HCT116 (cell line): ENCODE data around the gene MGP. TPM values are rescaled to one million over a fixed set of nuclear protein-coding genes. Genes with fewer than 3 reads are reported as not detected.

Experiments
- ATAC-seq: fragments of 200-7000 bp; cut with Tn5 transposase; 2 replicates; pipeline ENCODE4 v1.9.1; 2020; ENCODE audit warnings: mild to moderate bottlenecking, moderate library complexity
- BruUV-seq: library from RNA; stranded (reverse); fragments of 400-500 nt; replicated peaks from 2 replicates; lab custom pipeline; 2021; lab: Mats Ljungman, UMichigan
- CTCF ChIA-PET: fragments of 300-600 bp; sonication (Branson Sonifier 250); formaldehyde crosslinking; loops from one replicate; lab custom pipeline; 2021; ENCODE audit warnings: antibody characterized with exemption; lab: Charles Lee
- POLR2A ChIA-PET: fragments of 300-600, 350-600 bp; sonication (Branson Sonifier 250); formaldehyde crosslinking; loops from one replicate; lab custom pipeline; 2021; ENCODE audit warnings: antibody characterized with exemption; lab: Charles Lee
- RAD21 ChIA-PET, 2 experiments: fragments of 300-600 bp; sonication (Branson Sonifier 250); formaldehyde crosslinking; loops; one replicate each; lab custom pipeline; 2023; ENCODE audit warnings: low total read pairs in 2 of 2; ENCODE audit not compliant: uncharacterized antibody in 2 of 2, unreplicated experiment in 2 of 2, low non-redundant PET in 1 of 2; lab: Charles Lee
- DNase-seq: peaks from one replicate; pipeline ENCODE4 v3.0.0-alpha.2; 2010; ENCODE audit warnings: low read depth, low spot score
- H2AFZ ChIP-seq: fragments of 200-600 bp; shearing (Covaris generic), sonication (generic); 2 replicates; pipeline ENCODE4 v1.6.1; 2017; ENCODE audit warnings: low read depth, mixed run types, mixed read lengths, antibody characterized with exemption, low read length; ENCODE audit not compliant: poor library complexity, severe bottlenecking
- H3K27ac ChIP-seq: 2 replicates; pipeline ENCODE4 v1.5.1; 2012; ENCODE audit warnings: low read depth, low read length
- H3K27me3 ChIP-seq: fragments of 200-600 bp; sonication (generic); 2 replicates; pipeline ENCODE4 v1.6.1; 2016; ENCODE audit warnings: mixed run types, low read length, mixed read lengths; ENCODE audit not compliant: insufficient read depth
- H3K36me3 ChIP-seq, 2 experiments: fragments of 200-500 bp in 1 of 2; fragments of 200-600 bp in 1 of 2; sonication (Bioruptor generic) in 1 of 2; sonication (generic) in 1 of 2; 2 replicates each; pipeline versions ENCODE4 v1.5.1 to v1.6.1; 2014 to 2016; ENCODE audit warnings: low read length in 2 of 2, inconsistent platforms in 1 of 2, mixed read lengths in 1 of 2, mixed run types in 1 of 2; ENCODE audit not compliant: insufficient read depth in 2 of 2, control insufficient read depth in 1 of 2
- H3K4me1 ChIP-seq, 2 experiments: fragments of 200-600 bp in 1 of 2; sonication (generic) in 1 of 2; 2 replicates each; pipeline versions ENCODE4 v1.5.1 to v1.6.1; 2012 to 2017; ENCODE audit warnings: low read length in 2 of 2, inconsistent platforms in 1 of 2, mild to moderate bottlenecking in 1 of 2, mixed read lengths in 1 of 2, mixed run types in 1 of 2, moderate library complexity in 1 of 2; ENCODE audit not compliant: insufficient read depth in 2 of 2, control insufficient read depth in 1 of 2
- H3K4me2 ChIP-seq: fragments of 200-600 bp; sonication (generic); 2 replicates; pipeline ENCODE4 v1.6.1; 2017; ENCODE audit warnings: mixed run types, low read length, mixed read lengths
- H3K4me3 ChIP-seq, 2 experiments: fragments of 200-600 bp in 1 of 2; sonication (generic) in 1 of 2; replicated peaks in 1 of 2; 2 replicates each; pipeline ENCODE4 v1.5.1; 2011 to 2016; ENCODE audit warnings: low read length in 2 of 2, control low read depth in 1 of 2, low read depth in 1 of 2, mild to moderate bottlenecking in 1 of 2, mixed read lengths in 1 of 2, mixed run types in 1 of 2
- H3K79me2 ChIP-seq: fragments of 200-600 bp; sonication (generic); 2 replicates; pipeline ENCODE4 v1.6.1; 2017; ENCODE audit warnings: mild to moderate bottlenecking, mixed run types, low read length, moderate library complexity, mixed read lengths; ENCODE audit not compliant: insufficient read depth
- H3K9ac ChIP-seq: fragments of 200-600 bp; sonication (generic); 2 replicates; pipeline ENCODE4 v1.6.1; 2016; ENCODE audit warnings: low read length, mixed read lengths
- H3K9me2 ChIP-seq: fragments of 200-600 bp; sonication (generic), shearing (Covaris generic); 2 replicates; pipeline ENCODE4 v1.6.1; 2017; ENCODE audit warnings: mixed run types, mild to moderate bottlenecking, moderate library complexity; ENCODE audit not compliant: insufficient read depth
- H3K9me3 ChIP-seq, 2 experiments: fragments of 200-500 bp in 1 of 2; fragments of 200-600 bp in 1 of 2; sonication (Bioruptor generic) in 1 of 2; sonication (generic) in 1 of 2; 2 replicates each; pipeline ENCODE4 v1.6.1; 2014 to 2017; ENCODE audit warnings: low read length in 2 of 2, mixed read lengths in 2 of 2, inconsistent platforms in 1 of 2, low read depth in 1 of 2, mild to moderate bottlenecking in 1 of 2, mixed run types in 1 of 2, moderate library complexity in 1 of 2; ENCODE audit not compliant: control insufficient read depth in 1 of 2, insufficient read depth in 1 of 2
- H4K20me1 ChIP-seq: fragments of 200-600 bp; sonication (generic), shearing (Covaris generic); 2 replicates; pipeline ENCODE4 v1.6.1; 2017; ENCODE audit warnings: mixed run types, mild to moderate bottlenecking, moderate library complexity; ENCODE audit not compliant: insufficient read depth
- CEBPB ChIP-seq: IDR thresholded peaks from 2 replicates; pipeline ENCODE4 v1.6.1; 2012; ENCODE audit warnings: low read depth
- EGR1 ChIP-seq: IDR thresholded peaks from 2 replicates; pipeline ENCODE4 v1.6.1; 2012; ENCODE audit warnings: low read depth
- ELF1 ChIP-seq: IDR thresholded peaks from 2 replicates; pipeline ENCODE4 v1.6.1; 2012; ENCODE audit warnings: low read depth, borderline replicate concordance
- EZH2 ChIP-seq: fragments of 200-600 bp; sonication (generic); IDR thresholded peaks from 2 replicates; pipeline ENCODE4 v1.6.1; 2017; ENCODE audit warnings: antibody characterized with exemption, mixed run types
- FOSL1 ChIP-seq: IDR thresholded peaks from 2 replicates; pipeline ENCODE4 v1.6.1; 2012; ENCODE audit warnings: low read depth
- JUND ChIP-seq: IDR thresholded peaks from 2 replicates; pipeline ENCODE4 v1.6.1; 2012
- POLR2AphosphoS5 ChIP-seq: IDR thresholded peaks from 2 replicates; pipeline ENCODE4 v1.6.1; 2011; ENCODE audit warnings: mild to moderate bottlenecking, low read depth, low read length, moderate library complexity
- RAD21 ChIP-seq: IDR thresholded peaks from 2 replicates; pipeline ENCODE4 v1.6.1; 2012; ENCODE audit warnings: low read depth, mild to moderate bottlenecking
- SIN3A ChIP-seq: IDR thresholded peaks from 2 replicates; pipeline ENCODE4 v1.6.1; 2012; ENCODE audit warnings: low read depth
- SP1 ChIP-seq: IDR thresholded peaks from 2 replicates; pipeline ENCODE4 v1.6.1; 2012; ENCODE audit warnings: low read depth
- SRF ChIP-seq: IDR thresholded peaks from 2 replicates; pipeline ENCODE4 v1.6.1; 2012; ENCODE audit warnings: low read depth
- TCF7L2 ChIP-seq: IDR thresholded peaks from 2 replicates; pipeline ENCODE4 v1.7.0; 2011; ENCODE audit warnings: borderline replicate concordance, inconsistent platforms; ENCODE audit not compliant: insufficient read depth, insufficient read length; ENCODE audit errors: extremely low read depth
- YY1 ChIP-seq: IDR thresholded peaks from 2 replicates; pipeline ENCODE4 v1.6.1; 2011; ENCODE audit warnings: low read length, low read depth, moderate library complexity, mild to moderate bottlenecking; ENCODE audit not compliant: insufficient replicate concordance; ENCODE audit errors: extremely low read depth
- ZFX ChIP-seq: fragments of 450-650 bp; IDR thresholded peaks from 2 replicates; pipeline ENCODE4 v1.6.1; 2017
- ZNF274 ChIP-seq: fragments of 200-500 bp; sonication (Bioruptor generic); IDR thresholded peaks from 2 replicates; pipeline ENCODE4 v1.6.1; 2014; ENCODE audit warnings: mild to moderate bottlenecking, low read depth, low read length, inconsistent platforms
- intact Hi-C: fragments of 100-400 bp; cut with micrococcal nuclease; formaldehyde crosslinking; loops from 2 replicates; pipeline ENCODE4 v1.10.0; 2022
- total RNA-seq: library from RNA; stranded (reverse); gene quantifications from one replicate; pipeline ENCODE4 v1.2.1, GENCODE V29; 2021; ENCODE audit not compliant: unreplicated experiment
- TF ChIP-seq, protein P1 (sequence below): IDR thresholded peaks from 2 replicates; pipeline ENCODE4 v1.6.1; 2012
- TF ChIP-seq, protein P2 (sequence below): IDR thresholded peaks from 2 replicates; pipeline ENCODE4 v1.6.1; 2011; ENCODE audit warnings: mild to moderate bottlenecking, low read length, moderate library complexity; ENCODE audit not compliant: insufficient replicate concordance; ENCODE audit errors: extremely low read depth
- TF ChIP-seq, protein P3 (sequence below), 3 experiments: fragments of 200-600 bp in 1 of 3; sonication (generic) in 1 of 3; IDR thresholded peaks in 2 of 3; conservative IDR thresholded peaks in 1 of 3; 2 replicates each; pipeline ENCODE4 v1.5.1; 2012 to 2017; ENCODE audit warnings: low read depth in 2 of 3, low read length in 2 of 3, antibody characterized with exemption in 1 of 3, borderline replicate concordance in 1 of 3, control low read depth in 1 of 3, mild to moderate bottlenecking in 1 of 3, mixed read lengths in 1 of 3, mixed run types in 1 of 3, moderate library complexity in 1 of 3; ENCODE audit not compliant: insufficient read depth in 1 of 3
- TF ChIP-seq, protein P4 (sequence below): IDR thresholded peaks from 2 replicates; pipeline ENCODE4 v1.6.1; 2012; ENCODE audit warnings: low read depth
- TF ChIP-seq, protein P5 (sequence below): IDR thresholded peaks from 2 replicates; pipeline ENCODE4 v1.6.1; 2012

MGP gene
- total RNA-seq, 1 experiment from 2014 or later = 1.3 TPM

DNA sequence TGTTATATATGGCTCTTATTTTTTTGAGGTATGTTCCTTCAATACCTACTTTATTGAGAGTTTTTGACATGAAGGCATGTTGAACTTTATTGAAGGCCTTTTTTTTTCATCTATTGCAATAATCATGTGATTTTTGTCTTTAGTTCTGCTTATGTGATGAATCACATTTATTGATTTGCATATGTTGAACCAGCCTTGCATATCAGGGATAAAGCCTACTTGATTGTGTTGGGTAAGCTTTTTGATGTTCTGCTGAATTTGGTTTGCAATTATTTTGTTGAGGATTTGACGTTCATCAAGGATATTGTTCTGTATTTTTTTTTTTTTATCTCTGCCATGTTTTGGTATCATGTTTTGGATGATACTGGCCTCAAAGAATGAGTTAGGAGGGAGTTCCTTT is 27.1 kb downstream of the MGP start:
- no peaks in the 10 kb centered on the region for H3K4me1 ChIP-seq
- ChIA-PET CTCF (no interaction called here), POLR2A (no interaction called here), RAD21 (no interaction called here)
- no peak overlapping the region for H3K4me3 ChIP-seq
- no peak overlapping the region for H3K27ac ChIP-seq
- no peaks in the 10 kb centered on the region for H3K79me2 ChIP-seq
- no peak overlapping the region for H2AFZ ChIP-seq
- no peak overlapping the region for H3K4me2 ChIP-seq
- ATAC-seq = no peak
- no peaks in the 10 kb centered on the region for H4K20me1 ChIP-seq
- H3K9me3 ChIP-seq = no peaks in the 10 kb centered on the region
- no peak for DNase-seq
- BruUV-seq = no TSS peak
- TF ChIP-seq JUND (no peak), YY1 (no peak), POLR2AphosphoS5 (no peak), EGR1 (no peak), SRF (no peak), CEBPB (no peak), ZFX (no peak), ZNF274 (no peak), ELF1 (no peak), SIN3A (no peak), SP1 (no peak), EZH2 (no peak), FOSL1 (no peak), TCF7L2 (no peak), RAD21 (no peak)
- TF ChIP-seq, protein P1, sequence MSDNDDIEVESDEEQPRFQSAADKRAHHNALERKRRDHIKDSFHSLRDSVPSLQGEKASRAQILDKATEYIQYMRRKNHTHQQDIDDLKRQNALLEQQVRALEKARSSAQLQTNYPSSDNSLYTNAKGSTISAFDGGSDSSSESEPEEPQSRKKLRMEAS = no peak
- TF ChIP-seq, protein P2, sequence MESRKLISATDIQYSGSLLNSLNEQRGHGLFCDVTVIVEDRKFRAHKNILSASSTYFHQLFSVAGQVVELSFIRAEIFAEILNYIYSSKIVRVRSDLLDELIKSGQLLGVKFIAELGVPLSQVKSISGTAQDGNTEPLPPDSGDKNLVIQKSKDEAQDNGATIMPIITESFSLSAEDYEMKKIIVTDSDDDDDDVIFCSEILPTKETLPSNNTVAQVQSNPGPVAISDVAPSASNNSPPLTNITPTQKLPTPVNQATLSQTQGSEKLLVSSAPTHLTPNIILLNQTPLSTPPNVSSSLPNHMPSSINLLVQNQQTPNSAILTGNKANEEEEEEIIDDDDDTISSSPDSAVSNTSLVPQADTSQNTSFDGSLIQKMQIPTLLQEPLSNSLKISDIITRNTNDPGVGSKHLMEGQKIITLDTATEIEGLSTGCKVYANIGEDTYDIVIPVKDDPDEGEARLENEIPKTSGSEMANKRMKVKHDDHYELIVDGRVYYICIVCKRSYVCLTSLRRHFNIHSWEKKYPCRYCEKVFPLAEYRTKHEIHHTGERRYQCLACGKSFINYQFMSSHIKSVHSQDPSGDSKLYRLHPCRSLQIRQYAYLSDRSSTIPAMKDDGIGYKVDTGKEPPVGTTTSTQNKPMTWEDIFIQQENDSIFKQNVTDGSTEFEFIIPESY = no peak
- TF ChIP-seq, protein P3, sequence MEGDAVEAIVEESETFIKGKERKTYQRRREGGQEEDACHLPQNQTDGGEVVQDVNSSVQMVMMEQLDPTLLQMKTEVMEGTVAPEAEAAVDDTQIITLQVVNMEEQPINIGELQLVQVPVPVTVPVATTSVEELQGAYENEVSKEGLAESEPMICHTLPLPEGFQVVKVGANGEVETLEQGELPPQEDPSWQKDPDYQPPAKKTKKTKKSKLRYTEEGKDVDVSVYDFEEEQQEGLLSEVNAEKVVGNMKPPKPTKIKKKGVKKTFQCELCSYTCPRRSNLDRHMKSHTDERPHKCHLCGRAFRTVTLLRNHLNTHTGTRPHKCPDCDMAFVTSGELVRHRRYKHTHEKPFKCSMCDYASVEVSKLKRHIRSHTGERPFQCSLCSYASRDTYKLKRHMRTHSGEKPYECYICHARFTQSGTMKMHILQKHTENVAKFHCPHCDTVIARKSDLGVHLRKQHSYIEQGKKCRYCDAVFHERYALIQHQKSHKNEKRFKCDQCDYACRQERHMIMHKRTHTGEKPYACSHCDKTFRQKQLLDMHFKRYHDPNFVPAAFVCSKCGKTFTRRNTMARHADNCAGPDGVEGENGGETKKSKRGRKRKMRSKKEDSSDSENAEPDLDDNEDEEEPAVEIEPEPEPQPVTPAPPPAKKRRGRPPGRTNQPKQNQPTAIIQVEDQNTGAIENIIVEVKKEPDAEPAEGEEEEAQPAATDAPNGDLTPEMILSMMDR (IDR thresholded peaks at IDR 0.05 in 2 of 3, conservative IDR thresholded peaks at IDR 0.05 in 1 of 3; ENCODE audit: borderline replicate concordance in 1 of 3, insufficient read depth in 1 of 3, low read depth in 2 of 3, low read length in 2 of 3) = no peak
- TF ChIP-seq, protein P4, sequence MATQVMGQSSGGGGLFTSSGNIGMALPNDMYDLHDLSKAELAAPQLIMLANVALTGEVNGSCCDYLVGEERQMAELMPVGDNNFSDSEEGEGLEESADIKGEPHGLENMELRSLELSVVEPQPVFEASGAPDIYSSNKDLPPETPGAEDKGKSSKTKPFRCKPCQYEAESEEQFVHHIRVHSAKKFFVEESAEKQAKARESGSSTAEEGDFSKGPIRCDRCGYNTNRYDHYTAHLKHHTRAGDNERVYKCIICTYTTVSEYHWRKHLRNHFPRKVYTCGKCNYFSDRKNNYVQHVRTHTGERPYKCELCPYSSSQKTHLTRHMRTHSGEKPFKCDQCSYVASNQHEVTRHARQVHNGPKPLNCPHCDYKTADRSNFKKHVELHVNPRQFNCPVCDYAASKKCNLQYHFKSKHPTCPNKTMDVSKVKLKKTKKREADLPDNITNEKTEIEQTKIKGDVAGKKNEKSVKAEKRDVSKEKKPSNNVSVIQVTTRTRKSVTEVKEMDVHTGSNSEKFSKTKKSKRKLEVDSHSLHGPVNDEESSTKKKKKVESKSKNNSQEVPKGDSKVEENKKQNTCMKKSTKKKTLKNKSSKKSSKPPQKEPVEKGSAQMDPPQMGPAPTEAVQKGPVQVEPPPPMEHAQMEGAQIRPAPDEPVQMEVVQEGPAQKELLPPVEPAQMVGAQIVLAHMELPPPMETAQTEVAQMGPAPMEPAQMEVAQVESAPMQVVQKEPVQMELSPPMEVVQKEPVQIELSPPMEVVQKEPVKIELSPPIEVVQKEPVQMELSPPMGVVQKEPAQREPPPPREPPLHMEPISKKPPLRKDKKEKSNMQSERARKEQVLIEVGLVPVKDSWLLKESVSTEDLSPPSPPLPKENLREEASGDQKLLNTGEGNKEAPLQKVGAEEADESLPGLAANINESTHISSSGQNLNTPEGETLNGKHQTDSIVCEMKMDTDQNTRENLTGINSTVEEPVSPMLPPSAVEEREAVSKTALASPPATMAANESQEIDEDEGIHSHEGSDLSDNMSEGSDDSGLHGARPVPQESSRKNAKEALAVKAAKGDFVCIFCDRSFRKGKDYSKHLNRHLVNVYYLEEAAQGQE = no peak
- TF ChIP-seq, protein P5, sequence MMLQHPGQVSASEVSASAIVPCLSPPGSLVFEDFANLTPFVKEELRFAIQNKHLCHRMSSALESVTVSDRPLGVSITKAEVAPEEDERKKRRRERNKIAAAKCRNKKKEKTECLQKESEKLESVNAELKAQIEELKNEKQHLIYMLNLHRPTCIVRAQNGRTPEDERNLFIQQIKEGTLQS = no peak
- H3K9ac ChIP-seq = no peak overlapping the region
- no peaks in the 10 kb centered on the region for H3K27me3 ChIP-seq
- intact Hi-C loops = no loop called here
- no peaks in the 10 kb centered on the region for H3K36me3 ChIP-seq
- H3K9me2 ChIP-seq = no peaks in the 10 kb centered on the region
